H1 (cell line): ENCODE measurements around the gene COL27A1. TPM values are rescaled to one million over a fixed set of nuclear protein-coding genes. Genes with fewer than 3 reads are reported as not detected.

Source experiments
- CTBP2 ChIP-seq: IDR thresholded peaks from 2 replicates; pipeline ENCODE4 v1.7.0; 2011; ENCODE audit warnings: borderline replicate concordance, mild to moderate bottlenecking, moderate library complexity, mixed read lengths, low read length; ENCODE audit not compliant: insufficient read depth, insufficient read length
- GTF2F1 ChIP-seq: IDR thresholded peaks from 2 replicates; pipeline ENCODE4 v1.6.1; 2012; ENCODE audit warnings: low read depth, low read length, improper control_type of control experiment, borderline replicate concordance
- HDAC6 ChIP-seq: IDR thresholded peaks from one replicate; pipeline ENCODE4 v1.7.1; 2012; ENCODE audit warnings: low read depth, mild to moderate bottlenecking, inconsistent platforms, low read length, moderate library complexity
- POLR2A ChIP-seq, 2 experiments: IDR thresholded peaks; 1 replicate in 1 of 2; 2 replicates in 1 of 2; pipeline ENCODE4 v1.6.1; 2011; ENCODE audit warnings: low read depth in 2 of 2, low read length in 2 of 2, mild to moderate bottlenecking in 2 of 2; ENCODE audit errors: control extremely low read depth in 1 of 2
- RAD21 ChIP-seq, 2 experiments: IDR thresholded peaks in 1 of 2; conservative IDR thresholded peaks in 1 of 2; 2 replicates each; pipeline ENCODE4 v1.6.1; 2011; ENCODE audit warnings: low read depth in 2 of 2, low read length in 2 of 2, improper control_type of control experiment in 1 of 2, inconsistent platforms in 1 of 2, mild to moderate bottlenecking in 1 of 2, moderate library complexity in 1 of 2
- SAP30 ChIP-seq: fragments of 300-600 bp; sonication (generic); IDR thresholded peaks from 2 replicates; pipeline ENCODE4 v1.7.1; 2012; ENCODE audit warnings: low read length, moderate library complexity, mild to moderate bottlenecking, inconsistent platforms; ENCODE audit not compliant: insufficient read depth, insufficient replicate concordance
- SP1 ChIP-seq: IDR thresholded peaks from 2 replicates; pipeline ENCODE4 v1.6.1; 2011; ENCODE audit warnings: low read depth, low read length
- SRF ChIP-seq: IDR thresholded peaks from 2 replicates; pipeline ENCODE4 v1.6.1; 2011; ENCODE audit warnings: mild to moderate bottlenecking, low read depth, low read length, moderate library complexity
- TEAD4 ChIP-seq: IDR thresholded peaks from 2 replicates; pipeline ENCODE4 v1.6.1; 2012; ENCODE audit warnings: low read depth, low read length, inconsistent platforms, mixed read lengths
- polyA plus RNA-seq, 7 experiments: library from polyadenylated mRNA; depleted of rRNA in 3 of 7; stranded (reverse) in 5 of 7; unstranded in 2 of 7; fragments of >200 nt in 5 of 7; fragments of 200-250 nt in 2 of 7; gene quantifications; 1 replicate in 5 of 7; 2 replicates in 1 of 7; 4 replicates in 1 of 7; pipeline versions ENCODE4 v1.2.1 to v1.2.3, GENCODE V29; 2011 to 2013; ENCODE audit warnings: missing spikeins in 2 of 7, mixed read lengths in 2 of 7
- total RNA-seq: library from RNA; stranded (reverse); fragmentation: NEBNext Ultra II Directional; extraction: Animal tissue kit (Norgen Biotek cat#: 25700); gene quantifications from 2 replicates; pipeline ENCODE4 v1.2.1, GENCODE V29; 2021
- TF ChIP-seq, protein P1 (sequence below): IDR thresholded peaks from 2 replicates; pipeline ENCODE4 v1.6.1; 2012; ENCODE audit warnings: inconsistent platforms

The COL27A1 gene
- total and polyA plus RNA-seq, 2 of the 8 experiments (the other 6 are each of a cell fraction or from before 2014, with no cell fraction given) = 15.1 to 22.8 TPM

DNA sequence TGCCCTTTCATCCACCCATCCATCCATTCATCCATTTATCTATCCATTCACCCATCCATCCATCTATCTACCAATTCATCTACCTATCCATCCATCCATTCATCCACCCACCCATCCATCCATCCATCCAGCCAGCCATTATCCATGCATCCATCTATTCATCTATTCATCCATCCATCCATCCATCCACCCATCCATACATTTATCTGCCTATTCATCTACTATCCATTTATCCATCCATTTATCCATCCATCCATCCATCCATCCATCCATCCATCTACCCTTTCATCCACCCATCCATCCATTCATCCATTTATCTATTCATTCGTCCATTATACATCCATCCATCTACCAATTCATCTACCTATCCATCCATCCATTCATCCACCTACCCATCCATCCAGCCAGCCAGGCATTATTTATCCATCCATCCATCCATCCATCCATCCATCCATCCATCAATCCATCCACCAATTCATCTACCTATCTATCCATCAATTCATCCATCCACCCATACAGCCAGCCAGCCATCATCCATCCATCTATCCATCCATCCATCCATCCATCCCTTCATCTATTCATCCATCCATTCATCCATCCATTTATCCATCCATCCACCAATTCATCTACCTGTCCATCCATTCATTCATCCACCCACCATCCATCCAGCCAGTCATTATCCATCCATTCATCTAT, 10.2 kb downstream of the COL27A1 start (continued):
- no peak for TF ChIP-seq HDAC6
- TF ChIP-seq GTF2F1 = no peak
- TF ChIP-seq TEAD4 = no peak
- no peak for TF ChIP-seq CTBP2
- TF ChIP-seq SRF = no peak
- no peak for TF ChIP-seq SAP30
- no peak for TF ChIP-seq RAD21 (IDR thresholded peaks at IDR 0.05 in 1 of 2, conservative IDR thresholded peaks at IDR 0.05 in 1 of 2; ENCODE audit: low read depth in 2 of 2, low read length in 2 of 2)
- no peak for TF ChIP-seq SP1
- TF ChIP-seq, protein P1, sequence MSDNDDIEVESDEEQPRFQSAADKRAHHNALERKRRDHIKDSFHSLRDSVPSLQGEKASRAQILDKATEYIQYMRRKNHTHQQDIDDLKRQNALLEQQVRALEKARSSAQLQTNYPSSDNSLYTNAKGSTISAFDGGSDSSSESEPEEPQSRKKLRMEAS = no peak
- TF ChIP-seq POLR2A (IDR thresholded peaks at IDR 0.05; ENCODE audit: control extremely low read depth in 1 of 2, low read depth in 2 of 2, low read length in 2 of 2) = no peak
